B cell (primary cell): ENCODE results near the gene POMP.

Experiments used
- EZH2 ChIP-seq: IDR thresholded peaks from 2 replicates; pipeline ENCODE4 v1.6.1; 2012; ENCODE audit warnings: borderline replicate concordance, low read depth, mild to moderate bottlenecking, moderate library complexity, low read length; ENCODE audit not compliant: insufficient read depth, poor library complexity, severe bottlenecking
- TF ChIP-seq, protein P1 (sequence below): fragments of 200-600 bp; IDR thresholded peaks from one replicate; pipeline ENCODE4 v1.8.0; 2022; ENCODE audit warnings: antibody characterized with exemption, mild to moderate bottlenecking

DNA sequence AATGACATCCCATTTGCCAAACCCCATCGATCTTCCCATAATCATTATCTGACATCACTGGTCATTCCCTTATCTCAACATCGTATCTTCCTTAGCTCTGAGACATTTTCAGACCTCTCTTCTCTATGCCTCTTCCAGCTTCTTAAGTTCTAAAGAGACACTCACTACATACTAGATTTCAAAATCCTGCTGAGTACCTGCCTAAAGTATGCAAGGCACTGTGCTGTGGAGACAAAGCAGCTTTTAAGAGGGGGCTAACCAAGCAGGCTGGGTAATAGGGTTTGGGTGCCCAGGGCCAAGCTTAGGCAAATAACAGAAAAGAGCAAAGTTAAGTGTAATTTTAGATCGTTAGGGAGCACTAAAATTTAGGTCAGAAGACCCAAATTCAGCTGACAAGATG, 3.4 kb upstream of the POMP start:
- TF ChIP-seq, protein P1, sequence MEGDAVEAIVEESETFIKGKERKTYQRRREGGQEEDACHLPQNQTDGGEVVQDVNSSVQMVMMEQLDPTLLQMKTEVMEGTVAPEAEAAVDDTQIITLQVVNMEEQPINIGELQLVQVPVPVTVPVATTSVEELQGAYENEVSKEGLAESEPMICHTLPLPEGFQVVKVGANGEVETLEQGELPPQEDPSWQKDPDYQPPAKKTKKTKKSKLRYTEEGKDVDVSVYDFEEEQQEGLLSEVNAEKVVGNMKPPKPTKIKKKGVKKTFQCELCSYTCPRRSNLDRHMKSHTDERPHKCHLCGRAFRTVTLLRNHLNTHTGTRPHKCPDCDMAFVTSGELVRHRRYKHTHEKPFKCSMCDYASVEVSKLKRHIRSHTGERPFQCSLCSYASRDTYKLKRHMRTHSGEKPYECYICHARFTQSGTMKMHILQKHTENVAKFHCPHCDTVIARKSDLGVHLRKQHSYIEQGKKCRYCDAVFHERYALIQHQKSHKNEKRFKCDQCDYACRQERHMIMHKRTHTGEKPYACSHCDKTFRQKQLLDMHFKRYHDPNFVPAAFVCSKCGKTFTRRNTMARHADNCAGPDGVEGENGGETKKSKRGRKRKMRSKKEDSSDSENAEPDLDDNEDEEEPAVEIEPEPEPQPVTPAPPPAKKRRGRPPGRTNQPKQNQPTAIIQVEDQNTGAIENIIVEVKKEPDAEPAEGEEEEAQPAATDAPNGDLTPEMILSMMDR: no peak
- TF ChIP-seq EZH2: no peak
